HG02588 (cell line): ENCODE measurements around the gene TUBG2.
"Not testable (repeated sequence)": the region's sequence is repeated elsewhere in the genome, so short reads cannot be mapped to it uniquely, and the experiment has no call there.

ENCODE experiments used
- ATAC-seq: cut with Tn5 transposase; IDR thresholded peaks from one replicate; pipeline ENCODE4 v1.9.1; 2021; ENCODE audit warnings: mild to moderate bottlenecking, moderate library complexity; ENCODE audit not compliant: unreplicated experiment

Gene TUBG2

DNA sequence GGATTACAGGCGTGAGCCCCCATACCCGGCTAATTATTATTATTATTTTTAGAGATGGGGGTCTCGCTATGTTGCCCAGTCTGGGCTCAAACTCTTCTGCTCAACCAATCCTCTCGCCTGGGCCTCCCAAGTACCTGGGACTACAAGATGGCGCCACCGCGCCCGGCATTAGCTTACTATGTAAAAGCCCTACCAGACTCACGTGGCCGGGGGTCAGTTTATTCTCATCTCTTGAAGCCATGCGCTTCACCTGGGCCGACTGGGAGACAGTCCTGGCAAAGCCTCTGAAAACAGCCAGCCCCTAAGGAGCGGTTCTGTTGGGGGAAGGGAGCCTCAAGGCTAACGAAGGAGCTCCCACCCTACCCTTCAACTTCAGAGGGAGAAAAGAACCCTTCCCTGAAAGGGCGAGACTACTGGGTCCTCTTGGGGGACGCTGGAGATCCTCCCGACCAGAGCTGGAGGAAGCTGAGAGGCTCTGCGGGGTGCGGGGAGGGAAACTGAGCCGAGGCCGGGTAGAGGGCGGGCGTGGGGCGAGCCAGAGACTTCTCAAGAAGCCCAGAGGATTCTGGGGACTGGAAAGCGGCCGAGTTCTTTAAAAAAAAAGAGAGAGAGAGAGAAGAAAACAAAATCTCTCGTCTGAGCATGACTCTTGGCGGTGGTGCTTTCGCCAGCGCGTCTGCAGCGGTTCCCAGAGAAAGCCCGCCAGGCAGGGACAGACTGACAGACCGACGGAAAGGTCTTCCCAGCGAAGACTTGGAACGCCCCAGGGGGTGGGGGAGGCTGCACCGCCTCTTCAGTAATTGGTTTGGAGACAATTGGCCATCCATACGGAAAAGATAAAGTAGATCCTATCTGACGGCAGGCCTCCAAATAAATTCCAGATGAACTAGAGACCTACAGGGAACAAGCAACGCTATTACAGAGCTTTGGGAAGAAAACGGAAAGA, 5.6 kb upstream of the TUBG2 start:
- no peak for ATAC-seq

- ATAC-seq, result no peak
Observed at GRCh38 chr17:42655528-42655927, 3.6 kb upstream of the TUBG2 start.

DNA sequence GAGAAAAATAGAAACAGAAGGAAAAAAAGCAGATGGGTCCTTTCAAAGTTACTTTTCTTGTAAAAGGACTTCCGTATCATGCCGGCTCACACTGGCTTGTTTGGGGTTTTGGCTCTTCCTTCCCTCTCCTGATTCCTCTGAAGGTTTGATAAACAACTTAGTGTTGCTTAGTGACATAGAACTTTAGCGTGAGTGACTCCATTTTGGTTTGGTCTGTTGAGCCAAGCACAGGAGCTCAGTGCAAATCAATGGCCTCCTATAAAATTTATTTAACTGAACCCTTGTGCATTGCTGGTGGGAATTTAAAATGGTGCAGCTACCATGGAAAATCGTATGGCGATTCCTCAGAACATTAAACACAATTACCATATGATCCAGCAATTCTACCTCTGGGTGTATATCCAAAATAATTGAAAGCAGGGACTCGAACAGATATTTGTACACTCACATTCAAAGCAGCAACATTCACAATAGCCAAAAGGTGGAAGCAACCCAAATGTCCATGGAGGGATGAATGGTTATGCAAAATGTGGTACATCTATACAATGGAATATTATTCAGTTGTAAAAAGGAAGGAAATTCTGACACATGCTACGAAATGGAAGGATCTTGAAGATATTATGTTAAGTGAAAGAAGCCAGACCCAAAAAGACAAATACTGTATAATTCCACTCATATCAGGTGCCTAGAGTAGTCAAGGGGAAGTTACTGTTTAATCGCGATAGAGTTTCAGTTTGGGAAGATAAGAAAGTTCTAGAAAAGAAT, 1.1 kb upstream of the TUBG2 start:
- ATAC-seq, result no peak

DNA sequence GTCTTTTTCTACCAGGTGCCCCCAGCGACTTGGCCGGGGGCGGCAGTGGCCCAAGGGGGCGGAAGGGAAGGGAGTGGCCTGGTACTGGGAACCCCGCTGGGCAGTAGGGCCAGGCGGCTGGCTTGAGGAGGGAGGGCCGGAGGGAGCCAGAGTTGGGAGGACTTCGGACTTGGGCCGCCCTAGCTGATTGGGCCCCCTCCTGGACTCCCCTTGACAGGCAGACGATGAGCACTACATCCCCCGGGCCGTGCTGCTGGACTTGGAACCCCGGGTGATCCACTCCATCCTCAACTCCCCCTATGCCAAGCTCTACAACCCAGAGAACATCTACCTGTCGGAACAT, 819 bp downstream of the TUBG2 start:
- not testable (repeated sequence) for ATAC-seq

DNA sequence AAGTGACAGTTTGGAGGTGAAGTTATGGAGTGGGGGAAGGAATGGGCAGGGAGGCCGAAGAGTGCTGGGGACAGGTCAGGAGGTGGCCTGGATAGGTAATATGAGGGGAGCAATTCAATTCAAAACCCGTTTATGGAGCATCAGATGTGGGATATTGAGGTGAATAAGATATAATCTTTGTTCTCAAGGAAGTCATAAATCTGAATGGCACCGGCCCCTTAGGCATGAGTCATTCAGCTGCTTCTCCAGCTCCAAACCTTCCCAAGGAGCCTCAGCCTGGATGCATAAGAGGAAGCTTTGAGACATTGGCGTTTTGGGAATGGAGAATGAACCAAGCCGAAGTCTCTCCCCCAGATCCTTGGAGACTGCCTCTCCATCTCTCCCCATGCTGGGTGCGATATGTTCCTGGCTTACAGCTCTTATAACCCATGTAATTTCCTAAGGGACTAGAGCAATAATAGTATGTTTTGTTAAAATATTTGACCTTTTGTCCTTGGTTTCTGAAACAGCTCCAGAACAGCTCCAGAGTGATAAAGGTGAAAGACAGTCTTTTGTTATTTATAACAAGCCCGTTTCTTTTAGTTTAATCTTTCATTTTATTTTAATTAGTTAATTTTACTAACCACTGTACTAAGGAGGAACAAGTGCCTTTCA, 1.7 kb downstream of the TUBG2 start:
- no peak for ATAC-seq

DNA sequence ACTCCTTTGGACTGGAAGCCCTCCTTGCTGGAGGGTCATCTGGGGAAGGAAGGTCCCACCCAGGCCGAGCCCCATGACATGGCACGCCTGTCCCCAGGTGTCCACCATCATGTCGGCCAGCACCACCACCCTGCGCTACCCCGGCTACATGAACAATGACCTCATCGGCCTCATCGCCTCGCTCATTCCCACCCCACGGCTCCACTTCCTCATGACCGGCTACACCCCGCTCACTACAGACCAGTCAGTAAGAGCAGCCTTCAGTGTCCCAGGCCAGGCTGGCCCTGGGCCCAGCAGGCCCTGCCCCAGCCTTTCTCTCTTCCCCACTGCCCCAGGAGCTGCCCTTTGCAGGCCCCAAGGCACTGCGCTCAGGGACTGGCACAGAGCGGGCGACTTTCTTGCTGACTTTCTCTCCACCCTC, 6.5 kb downstream of the TUBG2 start:
- no peak for ATAC-seq

GRCh38 chr17:42666126-42666525, 7.0 kb downstream of the TUBG2 start:
- ATAC-seq, result not testable (repeated sequence)

DNA sequence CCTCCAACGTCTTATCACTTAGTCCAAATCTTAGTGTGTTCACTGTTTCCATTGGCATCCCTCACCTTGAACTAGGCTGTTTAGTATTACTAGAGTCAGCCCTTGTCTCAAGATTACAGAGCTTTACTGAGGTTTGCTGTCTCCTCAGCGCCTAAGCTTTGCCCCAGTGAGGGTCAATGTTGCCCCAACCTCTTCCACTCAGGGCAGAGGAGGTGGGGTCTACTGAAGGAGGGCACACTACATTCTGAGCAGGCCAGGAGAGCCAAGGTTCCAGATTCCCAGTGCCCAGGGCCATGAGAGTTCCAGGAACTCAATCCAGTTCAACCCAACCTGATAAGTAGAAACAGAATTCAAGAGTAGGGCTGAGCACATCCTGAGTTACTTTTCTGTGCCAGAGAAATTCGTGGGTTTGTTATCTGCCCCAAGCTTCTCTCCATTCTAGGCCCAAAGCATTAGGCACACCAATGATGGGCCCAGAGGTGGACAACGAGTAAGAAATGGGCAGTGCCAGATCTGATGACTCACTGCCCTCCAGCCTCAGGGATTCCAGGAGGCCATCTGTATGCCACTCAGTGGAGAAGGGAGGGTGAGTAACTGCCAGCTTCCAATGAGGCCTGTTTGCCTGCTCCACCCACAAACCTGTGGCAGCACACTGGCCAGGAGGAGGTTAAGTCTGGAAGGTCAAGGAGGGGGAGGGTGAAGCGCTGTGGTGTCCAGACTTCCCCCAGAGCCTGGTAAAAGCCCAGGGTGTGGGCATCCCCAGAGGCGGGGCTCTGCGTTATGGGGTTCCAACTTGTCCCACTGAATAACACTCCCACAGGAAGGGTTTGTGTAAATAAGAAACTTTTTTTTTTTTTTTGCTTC, 8.2 kb downstream of the TUBG2 start:
- no peak for ATAC-seq

- ATAC-seq, result no peak
Observed at GRCh38 chr17:42669705-42669976, 10.6 kb downstream of the TUBG2 start.

DNA sequence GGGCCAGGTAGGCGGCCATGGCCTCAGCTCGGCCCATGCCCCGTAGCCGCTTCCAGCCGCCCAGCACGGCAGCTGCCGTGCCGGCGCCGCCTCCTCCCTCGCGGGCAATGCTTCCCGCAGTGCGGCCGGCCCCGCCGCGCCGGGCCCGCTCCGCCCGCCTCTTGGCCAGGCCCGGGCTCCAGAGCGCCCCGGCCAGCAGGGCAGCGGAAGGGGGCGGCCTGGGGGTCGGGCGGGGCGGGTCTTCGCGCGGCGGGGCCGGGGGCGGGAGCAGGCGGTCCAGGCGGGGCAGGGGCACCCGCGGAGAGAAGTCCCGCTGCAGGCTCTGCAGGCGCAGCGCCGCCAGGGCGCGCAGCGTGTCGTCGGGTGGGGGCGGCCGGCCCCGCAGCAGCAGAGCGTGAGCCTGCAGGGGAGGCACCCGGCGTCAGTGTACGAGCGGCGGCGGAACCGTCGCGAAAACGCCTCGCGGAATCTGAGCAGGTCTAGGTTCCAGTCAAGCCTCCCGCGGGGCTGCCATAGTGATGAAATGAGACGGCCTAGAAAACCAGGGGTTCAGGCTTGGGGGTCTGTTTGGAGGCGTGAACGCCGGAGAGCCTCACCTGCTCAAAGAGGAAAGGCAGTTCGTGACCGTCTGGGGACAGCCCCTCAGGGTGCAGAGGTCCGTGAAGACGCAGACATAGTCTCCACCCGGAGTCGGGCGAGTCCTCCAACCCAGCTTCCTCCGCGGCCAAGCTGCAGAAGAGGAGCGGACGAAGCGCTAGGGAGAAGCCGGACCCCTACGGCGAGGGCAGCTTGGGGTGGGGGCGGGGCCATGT, 11.1 kb downstream of the TUBG2 start:
- no peak for ATAC-seq

- no peak for ATAC-seq
Observed at GRCh38 chr17:42670789-42671657, 11.9 kb downstream of the TUBG2 start.

DNA sequence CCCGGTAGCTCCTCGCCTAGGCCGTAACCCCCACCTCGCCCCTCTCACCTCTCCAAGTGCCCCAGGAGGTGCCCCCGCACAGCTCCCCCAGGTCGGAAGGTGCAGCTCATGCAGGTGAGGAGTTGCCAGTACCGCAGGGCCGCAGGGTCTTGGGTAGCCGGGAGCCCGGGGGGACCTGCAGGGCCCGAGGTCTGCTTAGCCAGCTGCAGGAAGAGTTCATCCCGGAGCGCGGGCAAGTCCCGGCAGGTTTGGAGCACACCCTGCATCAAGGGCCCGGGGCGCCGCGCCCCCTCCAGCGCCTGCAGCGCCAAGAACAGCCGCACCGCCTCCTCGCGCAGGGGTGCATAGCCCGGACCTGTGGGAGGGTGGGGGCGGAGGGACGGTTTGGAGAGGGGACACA, 13.0 kb downstream of the TUBG2 start:
- ATAC-seq, result no peak

GRCh38 chr17:42673266-42673884, 14.3 kb downstream of the TUBG2 start:
- no peak for ATAC-seq

GRCh38 chr17:42673885-42674754, 15.0 kb downstream of the TUBG2 start:
- ATAC-seq, result no peak

- no peak for ATAC-seq
Observed at GRCh38 chr17:42674755-42675347, 15.8 kb downstream of the TUBG2 start.

DNA sequence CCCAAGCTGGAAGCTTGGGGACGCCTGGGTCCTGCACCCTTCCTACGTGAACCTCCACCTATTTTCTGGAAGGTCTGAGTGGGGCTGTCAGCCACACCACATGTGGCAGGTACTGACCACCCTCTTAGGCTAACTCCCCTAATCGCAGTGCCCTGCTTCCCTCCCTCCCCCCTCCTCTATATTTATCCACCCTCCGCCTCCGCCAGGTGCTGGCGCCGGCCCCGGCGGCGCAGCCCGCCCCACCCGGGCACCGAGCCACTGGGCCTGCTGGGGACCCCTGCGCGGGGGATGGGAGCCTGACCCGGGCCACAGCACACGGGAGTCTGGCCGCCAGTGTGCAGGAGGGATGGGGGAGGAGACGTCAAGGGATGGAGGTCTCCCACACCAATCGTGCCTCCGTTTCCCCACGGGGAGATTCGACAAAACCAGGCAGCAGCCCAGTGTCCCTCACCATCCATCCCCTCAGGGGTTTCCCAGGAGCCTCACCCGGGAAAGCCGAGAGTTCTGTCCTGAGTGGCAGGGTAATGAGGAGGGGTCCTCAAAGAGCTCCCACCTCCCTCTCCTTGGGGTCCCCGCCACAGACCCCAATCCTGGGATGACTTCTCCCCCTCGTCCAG, 16.4 kb downstream of the TUBG2 start:
- no peak for ATAC-seq

- ATAC-seq, result no peak
Observed at GRCh38 chr17:42675965-42676423, 16.9 kb downstream of the TUBG2 start.
